Testis (tissue), 2 donors: ENCODE measurements around the gene NPR2.

Source experiments
- CTCF ChIP-seq, 3 experiments: fragments of 450-650 bp in 2 of 3; fragments of 200-600 bp in 1 of 3; sonication (generic) in 1 of 3; IDR thresholded peaks; one replicate each; pipeline ENCODE4 v1.5.1; 2016 to 2019; ENCODE audit warnings: antibody characterized with exemption in 3 of 3, mild to moderate bottlenecking in 2 of 3, moderate library complexity in 1 of 3
- POLR2A ChIP-seq: fragments of 450-650 bp; IDR thresholded peaks from one replicate; pipeline ENCODE4 v1.6.1; 2017; ENCODE audit warnings: antibody characterized with exemption, mild to moderate bottlenecking, moderate library complexity

DNA sequence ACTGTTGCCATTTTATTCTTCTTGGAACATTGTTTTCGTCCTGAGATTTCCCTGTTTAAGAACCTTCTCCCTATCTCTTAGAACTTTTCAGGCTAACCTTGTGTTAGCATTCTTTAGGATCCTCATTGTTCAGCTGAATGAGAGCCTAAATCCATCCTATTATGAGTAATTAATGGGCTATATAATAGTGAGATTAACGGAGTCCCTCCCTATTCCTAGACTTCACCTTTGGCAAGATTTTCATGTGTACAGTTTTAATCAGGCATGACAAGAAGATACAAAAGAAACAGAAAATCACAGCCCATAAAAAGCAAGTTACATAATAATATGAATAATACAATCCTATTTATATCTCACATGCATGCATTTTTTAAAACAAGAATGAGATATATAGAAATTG, 28.2 kb upstream of the NPR2 start:
- TF ChIP-seq POLR2A (no peak), CTCF (IDR thresholded peaks at IDR 0.05) (no peak)
